HG02678 (cell line): ENCODE measurements around the gene ANO1.

Source experiments
- ATAC-seq: cut with Tn5 transposase; IDR thresholded peaks from one replicate; pipeline ENCODE4 v1.9.1; 2021; ENCODE audit warnings: mild to moderate bottlenecking, moderate library complexity; ENCODE audit not compliant: unreplicated experiment

The ANO1 gene

DNA sequence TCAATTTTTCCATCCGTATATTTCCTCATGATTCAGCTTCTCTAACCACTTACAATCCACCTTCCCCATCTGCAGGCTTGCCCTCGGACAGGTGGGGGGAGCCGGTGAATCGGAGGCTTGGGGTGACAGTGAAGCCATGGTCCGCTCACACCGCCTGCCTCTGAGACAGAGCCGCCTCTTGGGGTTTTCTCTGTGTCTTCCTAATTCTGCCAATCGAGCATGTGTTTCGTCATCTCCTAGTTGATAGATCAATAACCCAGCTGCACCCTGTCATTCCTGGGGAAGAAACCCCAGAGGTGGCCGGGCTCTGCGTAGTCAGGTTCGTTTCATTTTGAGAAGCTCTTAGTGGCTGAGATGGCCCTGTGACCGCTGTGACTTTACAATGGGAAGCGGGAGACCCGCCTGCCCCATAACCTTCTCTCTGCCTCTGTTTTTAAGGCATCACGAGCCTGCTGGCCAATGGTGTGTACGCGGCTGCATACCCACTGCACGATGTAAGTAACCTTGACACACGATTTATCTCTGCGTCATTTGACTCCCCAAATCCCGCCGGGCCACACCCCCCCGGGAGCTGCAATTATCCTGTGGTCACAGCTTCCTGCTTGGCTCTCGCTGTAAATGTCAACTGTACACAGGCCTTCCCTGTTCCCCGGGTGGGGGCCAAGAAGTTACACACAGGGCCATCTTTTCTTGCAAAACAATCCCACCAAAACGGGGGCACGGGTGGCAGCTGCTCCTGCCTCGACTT, 33.3 kb downstream of the ANO1 start:
- ATAC-seq: no peak

DNA sequence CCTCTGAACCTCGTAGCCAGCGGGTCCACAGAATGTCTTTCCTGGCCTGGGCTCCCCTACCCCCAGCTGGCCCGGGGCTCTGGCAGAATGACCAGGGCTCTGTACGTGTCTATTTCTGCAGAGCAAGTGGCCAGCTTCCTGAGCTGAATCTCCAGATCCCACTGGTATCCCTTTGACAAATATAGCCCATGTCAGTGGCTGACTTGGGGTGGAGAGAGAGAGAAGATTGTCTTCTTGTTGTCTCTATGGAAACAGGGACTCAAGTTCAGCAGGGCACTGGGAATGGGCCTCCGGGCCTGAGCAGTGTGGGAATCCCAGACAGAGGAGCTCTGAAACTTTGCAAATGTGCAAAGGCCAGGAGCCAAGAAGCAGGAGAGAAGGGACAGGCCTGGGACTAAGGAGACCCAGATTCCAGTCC, 33.9 kb downstream of the ANO1 start:
- ATAC-seq: no peak

DNA sequence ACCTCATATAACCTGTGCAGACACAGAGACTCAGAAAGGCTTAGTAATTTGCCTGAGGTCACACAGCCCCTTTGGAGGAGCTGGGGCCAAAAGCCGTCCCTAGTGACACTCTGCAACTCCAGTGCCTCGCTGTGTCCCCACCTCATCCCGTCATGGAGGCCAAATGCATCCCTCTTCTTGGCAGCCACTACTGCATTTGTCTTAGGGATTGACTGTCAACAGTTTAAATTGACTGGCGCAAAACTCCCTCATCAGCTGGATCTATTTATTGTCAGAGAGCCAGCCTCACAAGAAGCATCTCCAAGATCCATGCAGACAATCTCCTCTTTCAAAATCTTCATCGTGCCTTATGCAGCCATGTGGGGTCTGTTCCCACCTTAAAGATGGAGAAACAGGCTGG, 35.7 kb downstream of the ANO1 start:
- no peak for ATAC-seq

DNA sequence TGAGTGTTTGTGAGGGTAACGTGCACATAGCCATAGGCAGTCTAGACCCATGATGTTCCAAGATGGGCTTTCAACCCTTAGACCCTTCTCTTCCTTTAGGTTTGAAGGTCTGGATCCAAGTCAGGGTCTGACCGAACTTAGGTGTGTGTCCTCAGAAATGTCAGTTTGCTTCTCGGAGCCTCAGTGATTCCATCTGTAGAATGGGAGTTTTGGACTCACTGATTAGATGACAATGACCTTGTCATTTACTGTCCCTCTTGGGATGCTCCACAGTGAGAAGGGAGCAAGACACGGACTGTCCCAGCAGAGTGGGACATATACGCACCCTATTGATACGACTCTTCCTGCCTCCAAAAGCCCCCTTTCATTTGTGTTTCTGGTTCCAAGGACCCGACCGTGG, 37.7 kb downstream of the ANO1 start:
- ATAC-seq: no peak

DNA sequence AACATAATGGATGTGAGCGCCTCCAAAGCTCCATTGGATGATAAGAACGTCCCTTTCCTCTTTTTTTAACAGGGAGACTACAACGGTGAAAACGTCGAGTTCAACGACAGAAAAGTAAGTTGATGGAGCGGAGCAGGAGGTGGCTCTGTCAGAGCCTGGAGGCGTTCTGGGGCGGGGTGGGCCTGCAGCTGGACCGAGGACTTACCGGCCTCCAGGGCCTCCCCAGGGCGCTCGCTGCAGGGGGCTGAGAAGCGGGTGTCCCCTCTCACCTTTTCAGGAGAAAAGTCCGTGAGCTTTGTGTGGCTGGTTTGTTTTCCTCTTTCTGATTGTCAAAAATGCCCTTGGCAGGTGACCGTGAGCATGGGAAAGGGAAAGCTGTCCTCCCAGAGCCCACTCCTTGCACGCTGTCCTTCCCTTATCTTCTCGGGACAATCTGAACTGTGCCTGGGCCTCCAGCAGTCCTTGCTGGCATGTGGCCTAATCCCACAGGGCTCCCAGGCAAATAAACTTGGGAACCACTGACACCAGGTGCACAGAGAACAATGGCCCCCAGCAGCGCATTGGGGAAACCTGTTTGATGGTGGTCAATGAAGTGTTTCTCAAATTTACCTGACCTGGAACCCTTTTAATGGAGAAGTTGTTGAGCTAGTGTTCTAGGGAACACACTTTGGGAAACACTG, 38.4 kb downstream of the ANO1 start:
- ATAC-seq: no peak

DNA sequence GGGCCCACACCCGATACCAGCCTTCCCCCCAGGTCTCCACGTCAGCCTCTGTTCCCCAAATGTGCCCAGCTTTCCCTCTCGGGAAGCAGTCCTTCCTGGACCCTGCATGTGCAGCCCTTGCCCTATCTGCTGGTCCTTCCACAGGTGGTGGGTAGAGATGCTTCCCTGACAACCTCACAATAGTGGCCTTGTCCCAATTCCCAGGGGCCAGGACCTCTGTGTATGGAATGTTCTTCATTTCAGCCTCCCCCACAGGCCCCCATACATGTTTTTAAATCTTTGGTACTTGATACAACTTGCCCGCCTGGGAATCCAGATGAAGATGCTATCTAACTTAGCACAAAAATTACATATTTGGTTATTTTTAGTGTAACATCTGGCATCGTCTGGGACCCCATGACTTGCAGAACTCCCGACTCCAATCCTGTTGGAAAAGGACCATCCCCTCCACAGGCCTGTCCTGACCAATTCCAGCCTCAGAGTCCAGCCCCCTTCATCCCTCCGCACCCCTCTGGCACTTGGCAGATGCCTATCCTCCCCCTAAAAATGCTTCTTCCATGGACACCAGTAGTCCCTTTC, 39.5 kb downstream of the ANO1 start:
- ATAC-seq: no peak

DNA sequence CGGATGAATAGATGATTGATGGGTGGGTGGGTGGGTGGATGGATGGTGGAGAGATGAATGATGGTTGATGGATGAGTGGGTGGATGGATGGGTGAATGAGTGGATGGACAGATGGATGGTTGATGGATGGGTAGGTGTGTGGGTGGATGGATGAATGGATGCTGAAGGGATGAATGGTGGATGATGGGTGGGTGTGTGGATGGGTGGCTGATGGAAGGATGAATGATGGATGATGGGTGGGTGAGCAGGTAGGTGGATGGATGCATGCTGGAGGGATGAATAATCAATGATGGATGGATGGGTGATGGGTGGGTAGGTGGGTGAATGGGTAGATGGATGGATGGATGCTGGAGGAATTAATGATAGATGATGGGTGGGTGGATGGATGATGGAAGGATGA, 40.5 kb downstream of the ANO1 start:
- no peak for ATAC-seq

DNA sequence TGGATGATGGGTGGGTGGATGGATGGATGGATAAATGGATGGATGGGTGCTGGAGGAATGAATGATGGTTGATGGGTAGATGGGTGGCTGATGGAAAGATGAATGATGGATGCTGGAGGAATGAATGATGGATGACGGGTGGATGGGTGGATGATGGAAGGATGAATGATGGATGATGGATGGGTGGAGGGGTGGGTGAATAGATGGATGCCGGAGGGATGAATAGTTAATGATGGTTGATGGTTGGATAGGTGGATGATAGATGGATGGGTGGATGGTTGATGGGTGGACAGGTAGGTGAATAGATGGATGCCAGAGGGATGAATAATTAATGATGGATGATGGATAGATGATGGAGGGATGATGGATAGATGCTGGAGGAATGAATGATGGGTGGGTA, 41.4 kb downstream of the ANO1 start:
- ATAC-seq: no peak

DNA sequence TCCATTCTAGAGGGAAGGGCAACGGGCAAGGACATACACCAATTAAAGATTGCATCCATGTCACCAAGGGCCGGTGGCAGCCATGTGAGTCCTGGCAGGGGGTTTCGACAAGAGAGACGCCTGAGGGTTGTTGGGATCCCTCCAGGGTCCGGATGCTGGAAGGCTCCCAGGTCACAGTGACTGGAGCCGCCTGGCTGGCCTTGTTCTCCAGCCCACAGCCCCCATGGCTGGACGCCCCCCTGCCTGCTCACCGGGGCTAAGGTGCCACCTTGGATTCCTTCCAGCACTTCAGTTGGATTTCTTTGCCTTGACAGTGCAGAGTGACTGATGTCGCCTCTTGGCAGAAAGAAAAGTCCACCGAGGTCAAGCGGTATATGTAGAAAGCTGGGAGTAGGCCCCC, 42.6 kb downstream of the ANO1 start:
- ATAC-seq: no peak

DNA sequence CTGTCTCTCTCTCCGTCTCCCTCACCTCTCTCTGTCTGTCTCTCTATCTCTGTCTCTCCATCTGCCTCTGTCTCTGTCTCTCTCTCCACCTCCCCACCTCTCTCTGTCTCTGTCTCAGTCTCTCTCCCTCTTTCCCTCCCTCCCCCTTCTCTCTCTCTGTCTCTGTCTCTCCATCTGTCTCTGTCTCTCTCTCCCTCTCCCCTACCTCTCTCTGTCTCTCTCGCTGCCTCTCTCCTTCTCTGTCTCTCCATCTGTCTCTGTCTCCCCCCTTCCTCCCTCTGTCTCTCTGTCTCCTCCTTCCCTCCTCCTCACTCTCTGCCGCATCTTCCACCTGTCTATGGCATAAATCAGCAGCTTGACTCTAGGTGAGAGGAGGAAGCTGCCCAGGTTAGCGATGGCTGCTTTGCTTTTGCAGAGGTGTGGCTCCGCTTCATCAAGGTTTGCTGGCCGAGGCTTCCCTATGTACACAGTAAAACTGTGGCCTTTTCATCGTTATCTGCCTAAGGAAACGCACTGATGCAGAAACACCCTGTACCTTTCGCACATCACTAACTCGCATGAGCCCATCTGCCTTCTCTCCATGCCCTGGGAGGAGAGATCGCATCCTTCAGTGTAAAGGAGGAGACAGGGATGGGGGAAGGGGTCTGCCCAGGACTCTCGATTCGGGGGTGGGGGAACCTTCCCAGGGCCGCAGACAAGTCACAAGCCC, 44.5 kb downstream of the ANO1 start:
- no peak for ATAC-seq

DNA sequence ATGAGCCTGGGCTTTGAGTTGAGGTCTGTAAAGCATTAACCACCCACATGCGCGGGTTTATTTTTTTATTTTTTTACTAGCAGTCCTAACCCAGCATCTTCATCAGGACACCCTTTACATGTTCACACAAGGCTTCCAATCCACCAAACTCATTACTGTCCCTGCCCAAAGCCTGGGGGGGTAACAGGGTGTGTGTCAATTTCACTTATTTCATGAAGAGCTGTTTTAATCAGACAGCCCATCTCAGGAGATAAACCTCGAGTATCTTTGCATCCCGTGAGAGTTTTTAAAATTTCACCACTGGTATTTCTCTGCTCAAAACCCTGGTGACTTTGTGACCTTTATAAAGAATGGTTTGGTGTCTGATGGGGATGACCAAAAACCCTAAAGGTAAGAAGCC, 45.6 kb downstream of the ANO1 start:
- ATAC-seq: no peak

DNA sequence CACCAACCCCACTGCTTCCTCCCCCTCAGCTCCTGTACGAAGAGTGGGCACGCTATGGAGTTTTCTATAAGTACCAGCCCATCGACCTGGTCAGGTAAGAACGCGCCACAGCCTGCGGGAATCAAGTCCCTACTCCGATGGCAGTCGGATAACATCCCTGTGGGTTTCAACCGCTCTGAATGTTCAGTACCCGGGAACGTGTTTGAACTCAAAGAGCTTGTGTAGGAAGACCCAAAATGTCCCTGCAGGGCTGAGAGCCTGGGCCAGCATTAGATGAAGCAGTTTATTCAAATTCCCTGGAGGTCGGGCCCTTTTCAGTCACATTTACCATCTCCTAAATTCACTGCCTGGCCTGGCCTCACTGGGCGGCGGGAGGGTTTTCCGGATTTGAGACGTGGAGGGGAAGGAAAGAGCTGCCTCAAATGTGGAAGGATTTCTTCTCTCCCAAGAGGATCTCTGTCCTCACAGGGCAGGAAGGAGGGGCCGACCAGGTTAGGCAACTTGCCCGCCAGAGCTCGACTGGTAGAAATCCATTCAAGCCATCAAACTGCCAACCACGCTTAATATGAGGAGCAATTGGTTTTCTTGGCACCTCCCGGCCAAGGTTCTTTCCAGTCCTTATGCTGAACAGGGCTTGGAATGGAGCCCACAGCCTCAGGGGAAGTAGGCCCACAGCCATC, 46.3 kb downstream of the ANO1 start:
- ATAC-seq: no peak

DNA sequence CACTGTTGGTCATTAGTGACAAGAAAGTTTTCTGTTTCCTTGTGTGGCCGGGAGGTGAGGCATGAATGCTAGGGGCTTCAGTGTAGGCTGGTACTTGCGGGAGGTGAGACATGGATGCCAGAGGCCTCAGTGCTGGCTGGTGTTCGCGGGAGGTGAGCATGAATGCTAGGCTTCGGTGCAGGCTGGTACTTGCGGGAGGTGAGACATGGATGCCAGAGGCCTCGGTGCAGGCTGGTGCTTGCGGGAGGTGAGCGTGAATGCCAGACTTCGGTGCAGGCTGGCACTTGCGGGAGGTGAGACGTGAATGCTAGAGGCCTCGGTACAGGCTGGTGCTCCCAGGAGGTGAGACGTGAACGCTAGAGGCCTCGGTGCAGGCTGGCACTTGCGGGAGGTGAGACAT, 48.4 kb downstream of the ANO1 start:
- ATAC-seq: no peak

DNA sequence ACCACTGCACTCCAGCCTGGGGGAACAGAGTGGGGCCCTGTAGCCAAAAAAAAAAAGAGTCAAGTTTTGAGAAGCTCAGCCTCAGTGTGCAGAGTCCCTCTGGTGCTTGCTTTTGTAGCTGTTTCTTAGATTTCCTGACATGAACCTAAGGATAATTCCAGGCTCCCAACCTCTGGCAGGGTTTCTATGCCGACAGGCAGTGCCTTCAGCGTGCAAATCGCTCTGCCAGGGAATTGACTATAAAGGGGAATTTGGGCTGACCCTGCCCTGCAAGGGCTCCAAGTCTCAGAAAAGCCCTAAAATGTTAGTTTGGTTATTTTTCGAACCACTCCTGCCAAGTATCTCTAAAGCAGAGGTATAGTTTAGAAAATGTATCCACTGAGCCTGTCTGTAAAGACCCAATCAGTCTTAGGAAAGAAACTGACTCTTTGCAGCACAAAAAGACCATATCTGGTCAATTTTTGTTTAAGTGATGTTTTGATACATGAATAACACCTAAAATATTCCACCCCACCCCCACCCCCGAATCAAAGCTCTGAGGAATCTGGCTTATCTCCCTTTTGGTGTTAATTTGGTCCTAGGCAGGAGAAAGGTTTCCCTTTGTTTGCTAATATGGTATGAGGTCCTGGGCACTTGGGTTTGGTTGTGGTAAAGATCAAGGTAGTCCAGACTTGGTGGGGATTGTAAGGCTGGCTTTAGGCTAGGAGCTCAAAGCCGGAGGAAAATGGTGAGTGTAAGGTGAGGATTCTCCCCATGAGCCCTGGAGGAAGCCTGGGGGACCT, 49.7 kb downstream of the ANO1 start:
- ATAC-seq: no peak

DNA sequence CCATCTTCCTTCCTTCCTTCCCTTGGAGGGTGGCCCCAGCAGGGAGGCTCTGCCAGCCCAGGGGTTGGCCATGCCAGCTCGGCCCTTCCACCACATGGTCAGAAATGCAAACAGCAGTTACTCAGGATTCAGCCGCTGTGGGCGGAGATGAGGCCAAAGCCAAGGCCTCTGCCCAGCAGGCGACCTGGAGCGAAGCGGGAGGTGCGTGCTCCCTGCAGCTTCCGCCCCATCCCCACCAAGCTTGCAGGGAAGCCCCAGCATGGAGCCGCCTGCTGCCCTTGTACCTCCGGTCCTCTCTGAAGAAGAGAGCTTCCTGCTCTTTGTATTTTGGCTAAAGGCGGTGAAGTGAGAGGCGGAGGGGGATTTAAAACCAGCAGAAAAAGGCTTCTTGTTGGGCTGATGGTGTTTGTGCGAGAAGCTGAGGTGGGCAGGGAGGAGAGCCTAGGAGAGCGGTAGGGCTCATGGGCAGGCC, 50.4 kb downstream of the ANO1 start:
- ATAC-seq: no peak

DNA sequence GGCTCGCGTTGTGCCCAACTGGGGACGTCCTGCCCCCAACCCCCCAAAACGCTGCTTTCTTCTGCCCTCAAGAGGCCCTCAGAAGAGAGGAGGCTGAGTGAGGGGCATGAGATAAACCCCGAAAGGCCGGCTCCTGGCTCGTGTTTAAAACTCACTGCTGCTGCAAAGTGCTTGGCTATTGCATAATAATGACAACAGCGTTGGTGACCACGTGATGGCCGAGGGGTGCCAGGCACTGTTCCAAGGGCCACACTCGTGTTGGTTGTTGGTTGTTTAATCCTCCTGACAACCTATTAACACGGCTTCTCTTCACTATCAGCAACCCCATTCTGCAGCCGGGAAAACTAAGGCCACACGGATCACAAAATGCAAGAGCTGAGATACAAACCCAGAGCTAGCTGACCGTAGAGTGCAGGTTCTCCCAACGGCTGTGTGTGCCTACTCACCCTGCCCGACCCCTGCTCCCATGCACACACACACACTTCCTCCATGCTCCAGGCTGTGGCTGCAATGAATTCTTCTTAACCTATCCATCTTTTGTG, 51.0 kb downstream of the ANO1 start:
- ATAC-seq: no peak

DNA sequence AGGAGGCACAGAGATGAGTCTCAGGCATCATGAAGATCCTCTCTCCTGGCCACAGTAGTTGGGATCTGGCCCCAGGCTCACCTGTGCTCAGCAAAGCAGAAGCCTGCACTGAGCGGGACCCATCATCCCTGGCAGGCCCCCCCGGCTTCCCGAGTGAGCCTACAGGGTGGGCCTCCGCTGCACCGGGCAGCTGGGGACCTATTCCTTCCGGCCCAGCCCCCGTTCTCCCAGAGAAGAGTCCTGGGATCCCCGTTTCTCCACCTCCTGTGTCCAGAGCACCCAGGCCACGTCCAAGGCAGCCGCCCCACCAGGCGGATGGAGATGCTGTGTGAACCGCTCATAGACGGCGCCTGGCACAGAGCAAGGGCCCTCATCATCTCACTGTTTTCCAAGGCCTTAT, 52.5 kb downstream of the ANO1 start:
- ATAC-seq: no peak

DNA sequence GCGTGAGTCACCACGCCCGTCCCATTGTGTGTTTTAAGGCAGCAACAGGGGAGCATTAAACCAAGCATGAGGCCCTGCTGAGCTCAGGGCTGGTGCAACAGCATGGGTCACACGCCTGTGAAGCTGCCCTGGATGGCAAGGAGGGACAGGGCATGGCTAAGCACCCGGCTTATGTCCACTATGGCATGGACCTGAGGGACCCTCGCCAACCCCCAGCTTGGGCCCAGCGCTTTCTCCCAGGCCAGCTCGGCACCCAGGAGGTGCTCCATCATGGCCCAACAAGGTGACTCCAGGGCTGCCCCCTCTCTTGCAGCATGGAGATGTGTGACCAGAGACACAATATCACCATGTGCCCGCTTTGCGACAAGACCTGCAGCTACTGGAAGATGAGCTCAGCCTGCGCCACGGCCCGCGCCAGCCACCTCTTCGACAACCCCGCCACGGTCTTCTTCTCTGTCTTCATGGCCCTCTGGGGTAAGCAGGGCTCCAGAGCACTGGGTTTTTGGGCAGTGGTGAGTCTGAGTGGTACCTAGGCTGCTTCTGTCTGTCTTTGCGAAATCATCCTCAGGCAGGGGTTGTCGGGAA, 53.6 kb downstream of the ANO1 start:
- no peak for ATAC-seq

DNA sequence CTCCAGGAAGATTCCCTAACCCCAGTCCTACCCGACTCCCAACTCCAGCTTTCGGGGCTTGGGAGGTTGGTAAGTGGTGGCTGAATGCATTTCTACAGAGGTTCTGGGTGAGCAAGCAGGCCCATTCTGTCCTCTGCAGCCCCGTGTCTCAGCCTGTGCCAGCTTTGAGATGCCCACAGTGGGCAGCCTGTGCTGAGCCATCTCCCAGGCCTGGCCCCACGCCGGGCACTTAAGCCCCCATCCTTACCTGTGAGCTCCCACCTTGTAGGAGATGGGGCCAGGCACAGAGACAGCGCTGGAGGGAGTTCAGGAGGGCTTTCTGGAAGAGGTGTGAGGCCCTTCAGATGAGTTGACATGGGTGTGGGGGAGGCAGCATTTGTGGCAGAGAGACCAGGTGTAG, 54.5 kb downstream of the ANO1 start:
- no peak for ATAC-seq
